Renal cortex interstitium (tissue), 11 donors: ENCODE measurements around the gene GRM1. TPM values are rescaled to one million over a fixed set of nuclear protein-coding genes. Genes with fewer than 3 reads are reported as not detected.

Experiments used
- DNase-seq, 11 donors: peaks; one replicate each; pipeline ENCODE4 v3.0.0-alpha.2; 2013; ENCODE audit warnings: low read depth in 9 of 11, low spot score in 4 of 11; ENCODE audit errors: extremely low read depth in 1 of 11
- polyA plus RNA-seq, 3 donors: library from polyadenylated mRNA; unstranded; fragments of 120-200 nt; gene quantifications; one replicate each; pipeline ENCODE4 v1.2.1, GENCODE V29; 2013; ENCODE audit not compliant: insufficient read length in 3 of 3

The GRM1 gene
- polyA plus RNA-seq, 3 donors: 0.11 to 0.14 (median 0.11) TPM

- DNase-seq: no peak
These were observed 322.2 kb downstream of the GRM1 start for GRCh38 chr6:146351018-146351417.

GRCh38 chr6:146352163-146352562, 323.3 kb downstream of the GRM1 start:
- DNase-seq: no peak

- no peak for DNase-seq
These were observed 325.6 kb downstream of the GRM1 start for GRCh38 chr6:146354451-146354850.

GRCh38 chr6:146355521-146356100, 326.7 kb downstream of the GRM1 start:
- DNase-seq: no peak

- DNase-seq: no peak
These were observed 328.9 kb downstream of the GRM1 start for GRCh38 chr6:146357578-146358430.

- no peak for DNase-seq
These were observed 329.7 kb downstream of the GRM1 start for GRCh38 chr6:146358431-146359046.

- no peak for DNase-seq
These were observed 330.3 kb downstream of the GRM1 start for GRCh38 chr6:146359131-146359530.

GRCh38 chr6:146361128-146361924, 332.5 kb downstream of the GRM1 start:
- no peak for DNase-seq

GRCh38 chr6:146363838-146364607, 335.2 kb downstream of the GRM1 start:
- no peak for DNase-seq

- DNase-seq: no peak
These were observed 336.1 kb downstream of the GRM1 start for GRCh38 chr6:146364816-146365594.

GRCh38 chr6:146367061-146367460, 338.2 kb downstream of the GRM1 start:
- DNase-seq: no peak

GRCh38 chr6:146369866-146370265, 341.0 kb downstream of the GRM1 start:
- DNase-seq: no peak

- DNase-seq: no peak
These were observed 352.6 kb downstream of the GRM1 start for GRCh38 chr6:146381486-146381885.

GRCh38 chr6:146388736-146389364, 360.0 kb downstream of the GRM1 start:
- DNase-seq: no peak

GRCh38 chr6:146389740-146390139, 360.9 kb downstream of the GRM1 start:
- no peak for DNase-seq

GRCh38 chr6:146397638-146398037, 368.8 kb downstream of the GRM1 start:
- no peak for DNase-seq

GRCh38 chr6:146402476-146402875, 373.6 kb downstream of the GRM1 start:
- no peak for DNase-seq

- DNase-seq: no peak
These were observed 379.7 kb downstream of the GRM1 start for GRCh38 chr6:146408583-146408982.
